HG03575 (cell line): Measurements from ENCODE around the gene EFCC1.

ENCODE experiments used
- ATAC-seq: cut with Tn5 transposase; IDR thresholded peaks from one replicate; pipeline ENCODE4 v1.9.1; 2021; ENCODE audit not compliant: unreplicated experiment, insufficient number of reproducible peaks, low FRiP score; ENCODE audit errors: extremely low read depth

The EFCC1 gene, protein sequence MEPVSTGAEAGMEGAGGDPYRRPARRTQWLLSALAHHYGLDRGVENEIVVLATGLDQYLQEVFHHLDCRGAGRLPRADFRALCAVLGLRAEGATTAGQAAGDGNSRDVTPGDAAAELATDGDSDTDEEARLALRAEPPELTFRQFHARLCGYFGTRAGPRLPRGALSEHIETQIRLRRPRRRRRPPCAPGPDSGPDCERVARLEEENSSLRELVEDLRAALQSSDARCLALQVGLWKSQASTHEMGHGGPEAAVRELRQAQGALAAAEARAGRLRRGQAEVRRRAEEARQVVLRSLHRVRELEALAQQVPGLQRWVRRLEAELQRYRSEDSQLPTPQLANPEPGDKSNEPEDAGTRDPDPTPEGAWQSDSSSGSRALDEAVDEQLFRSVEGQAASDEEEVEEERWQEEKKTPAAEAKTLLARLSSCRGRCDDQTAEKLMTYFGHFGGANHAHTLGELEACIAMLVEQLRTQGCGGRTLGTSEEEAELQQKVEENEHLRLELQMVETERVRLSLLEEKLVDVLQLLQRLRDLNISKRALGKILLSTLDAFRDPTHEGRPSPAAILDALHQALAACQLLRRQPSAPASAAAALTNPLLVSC

DNA sequence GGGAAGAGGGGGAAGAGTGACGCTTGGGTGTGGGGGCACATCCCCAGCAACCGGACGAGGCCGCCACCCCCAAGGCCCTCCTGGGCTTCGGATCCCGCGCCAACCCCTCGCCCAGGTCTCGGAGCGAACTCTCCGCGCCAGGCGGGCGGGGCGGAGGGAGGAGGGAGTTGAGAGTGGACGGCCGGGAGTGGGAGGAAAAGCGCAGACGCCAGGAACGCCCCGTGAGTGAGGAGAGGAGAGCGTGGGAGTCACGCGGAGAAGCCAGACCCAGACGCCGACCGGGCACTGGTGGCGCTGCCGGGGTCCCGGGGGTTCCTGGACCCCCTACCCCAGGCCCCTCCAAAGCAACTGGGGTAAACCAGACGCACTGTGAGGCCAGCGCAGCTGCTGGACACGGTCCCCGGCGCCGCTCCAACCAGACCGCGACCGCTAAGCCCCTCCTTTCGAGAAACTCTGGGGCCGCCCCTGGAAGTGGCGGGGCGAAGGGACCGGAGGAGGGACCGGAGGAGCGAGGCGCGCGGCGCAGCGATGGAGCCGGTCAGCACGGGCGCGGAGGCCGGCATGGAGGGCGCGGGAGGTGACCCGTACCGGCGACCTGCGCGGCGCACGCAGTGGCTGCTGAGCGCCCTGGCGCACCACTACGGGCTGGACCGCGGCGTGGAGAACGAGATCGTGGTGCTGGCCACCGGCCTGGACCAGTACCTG, at the start of gene EFCC1:
Gene EFCC1 (plus strand): TSS at position 204 of the 705 bp plus-strand sequence. CDS start 325 bp downstream, at position 529.
- ATAC-seq = no peak

DNA sequence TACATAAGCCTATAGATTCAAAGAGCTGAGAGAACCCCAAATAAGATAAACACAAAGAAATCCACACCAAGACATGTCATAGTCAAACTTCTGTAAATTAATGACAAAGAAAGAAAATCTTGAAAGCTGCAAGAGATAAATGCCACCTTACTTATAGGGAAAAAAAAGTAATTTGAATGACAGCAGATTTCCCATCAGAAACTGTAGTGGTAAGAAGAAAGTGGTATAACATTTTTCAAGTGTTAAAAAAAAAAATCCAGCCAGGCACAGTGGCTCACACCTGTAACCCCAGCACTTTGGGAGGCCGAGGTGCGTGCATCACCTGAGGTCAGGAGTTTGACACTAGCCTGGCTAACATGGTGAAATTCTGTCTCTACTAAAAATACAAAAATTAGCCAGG, 44.7 kb upstream of the EFCC1 start:
- ATAC-seq = no peak

DNA sequence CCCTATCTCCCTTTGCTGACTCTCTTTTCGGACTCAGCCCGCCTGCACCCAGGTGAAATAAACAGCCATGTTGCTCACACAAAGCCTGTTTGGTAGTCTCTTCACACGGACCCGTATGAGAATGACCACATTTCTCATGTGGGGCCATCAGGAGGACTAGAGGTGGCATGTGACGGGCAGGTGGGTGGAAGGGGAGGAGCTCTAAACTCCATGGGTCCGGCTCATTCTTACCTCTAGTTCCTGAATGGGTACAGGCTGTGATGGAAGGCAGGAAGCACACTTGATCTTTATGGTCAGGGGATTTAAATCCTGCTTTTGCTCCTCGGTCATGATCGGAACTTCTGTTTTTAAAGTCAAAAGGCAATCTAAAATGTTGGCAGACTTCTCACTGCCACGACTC, 35.8 kb upstream of the EFCC1 start:
- ATAC-seq = no peak

DNA sequence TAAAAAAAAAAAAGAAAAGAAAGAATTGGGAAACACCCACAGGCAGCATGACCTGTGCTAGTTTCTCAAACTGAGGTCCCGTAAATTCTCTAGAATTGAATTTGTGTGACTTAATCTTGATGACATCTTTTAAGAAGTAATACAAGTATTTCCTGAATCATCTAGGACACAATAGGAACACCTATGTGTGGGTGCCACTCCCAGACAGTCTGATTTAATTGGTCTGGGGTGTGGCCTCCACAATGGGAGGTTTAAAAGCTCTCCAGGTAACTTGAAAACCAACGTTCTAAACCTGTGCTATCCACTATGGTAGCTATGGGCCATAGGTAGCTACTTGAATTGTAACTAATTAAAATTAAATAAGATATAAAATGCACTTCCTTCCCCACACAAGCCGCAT, 35.3 kb upstream of the EFCC1 start:
- ATAC-seq = no peak

DNA sequence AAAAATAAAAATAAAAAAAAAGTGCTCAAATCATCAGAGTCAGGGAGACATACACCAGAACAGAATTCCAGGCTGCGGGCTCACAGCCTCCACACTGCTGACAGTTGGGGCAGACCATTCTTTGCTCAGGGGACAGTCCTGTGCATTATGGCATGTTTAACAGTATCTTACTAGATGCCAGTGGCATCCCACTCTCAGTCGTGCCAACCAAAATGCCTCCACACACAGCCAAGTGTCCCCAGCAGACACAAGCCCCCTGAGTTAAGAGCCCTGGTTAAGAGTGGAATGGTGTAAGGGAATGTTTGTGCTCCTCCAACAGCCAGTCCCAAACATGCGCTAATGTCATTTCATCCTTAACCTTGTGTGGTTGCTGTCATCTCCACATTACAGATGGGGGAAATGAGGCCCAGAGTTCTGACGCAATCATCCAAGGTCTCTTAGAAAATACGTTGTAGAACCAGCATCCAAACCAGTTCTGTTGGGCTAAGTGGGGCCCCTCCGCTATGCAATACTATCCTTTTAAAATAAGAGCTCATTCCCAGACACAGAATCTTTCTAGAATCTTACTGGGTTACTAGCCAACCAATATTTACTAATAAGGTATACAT, 33.3 kb upstream of the EFCC1 start:
- no peak for ATAC-seq

DNA sequence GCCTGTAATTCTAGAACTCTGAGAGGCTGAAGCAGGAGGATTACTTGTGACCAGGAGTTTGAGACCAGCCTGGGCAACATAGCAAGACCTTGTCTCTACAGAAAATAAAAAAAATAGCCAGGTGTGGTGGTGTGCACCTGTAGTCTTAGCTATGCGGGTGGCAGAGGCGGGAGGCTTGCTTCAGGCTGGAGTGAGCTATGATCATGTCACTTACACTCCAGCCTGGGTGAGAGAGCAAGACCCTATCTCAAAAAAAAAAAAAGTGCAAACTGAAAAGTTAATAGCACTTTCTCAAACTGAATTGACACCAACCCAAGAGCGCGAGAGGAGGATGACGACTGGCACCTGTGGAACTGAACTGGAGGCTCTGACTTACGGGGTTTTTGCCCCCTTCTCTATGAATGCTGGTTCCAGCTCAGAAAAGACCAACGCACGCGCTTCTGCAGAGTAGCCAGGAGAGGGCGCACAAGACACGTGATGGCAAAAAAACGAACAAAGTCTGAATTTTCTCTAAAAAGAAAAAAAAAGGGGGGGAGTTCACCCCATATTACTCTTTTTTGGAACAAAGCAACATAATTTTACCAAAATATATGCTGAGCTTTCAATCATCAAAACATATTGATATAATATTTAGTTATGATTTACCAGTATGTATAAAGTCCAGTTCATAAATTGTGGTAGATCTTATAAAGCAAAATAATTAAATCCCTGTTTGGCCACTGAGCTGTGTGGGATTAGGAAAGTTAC, 30.9 kb upstream of the EFCC1 start:
- ATAC-seq = no peak

DNA sequence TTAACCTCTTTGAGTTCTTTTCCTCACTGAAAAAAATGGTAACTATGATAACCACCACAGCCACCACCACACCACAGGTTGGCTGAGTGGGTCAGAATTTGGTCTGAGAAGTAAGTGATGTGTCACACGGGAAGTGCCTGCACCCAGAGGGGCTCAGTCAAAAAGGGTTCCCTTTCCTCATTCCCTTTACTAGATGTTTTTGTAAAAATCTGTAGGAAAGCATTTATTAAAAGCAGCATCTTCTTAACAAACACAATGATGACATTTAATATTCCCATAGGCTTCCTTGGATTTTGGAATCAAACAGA, 30.4 kb upstream of the EFCC1 start:
- ATAC-seq = no peak

DNA sequence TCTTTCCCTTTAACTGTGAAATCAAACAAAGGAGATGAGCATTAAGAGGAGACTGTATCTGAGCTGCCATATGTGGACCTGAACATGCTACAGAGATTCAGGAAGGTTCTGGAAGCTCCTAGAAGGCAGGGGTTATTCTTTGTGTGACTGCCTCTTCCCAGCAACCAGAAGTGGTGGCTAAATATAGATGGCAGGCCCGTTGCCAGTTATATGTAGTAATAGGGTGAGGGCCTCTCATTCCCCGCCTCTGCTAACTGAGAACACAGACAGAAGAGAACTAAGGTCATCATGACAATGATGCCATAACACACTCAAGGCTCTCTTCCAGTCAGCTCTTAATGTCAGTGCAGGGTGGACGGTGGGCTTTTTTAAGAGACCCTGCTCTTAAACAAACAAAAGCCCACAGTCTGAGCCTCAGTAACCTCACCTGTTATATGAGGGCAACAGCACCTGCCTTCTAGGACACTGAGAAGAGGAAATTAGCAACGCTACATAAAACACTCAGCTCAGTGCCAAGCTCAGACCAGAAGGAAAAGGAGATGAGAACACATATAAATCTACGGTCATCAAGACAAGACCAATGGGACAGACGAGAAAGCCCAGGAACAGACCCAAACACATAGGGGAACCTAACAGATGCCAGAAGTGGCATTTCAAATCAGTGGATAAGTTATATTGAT, 29.5 kb upstream of the EFCC1 start:
- ATAC-seq = no peak

DNA sequence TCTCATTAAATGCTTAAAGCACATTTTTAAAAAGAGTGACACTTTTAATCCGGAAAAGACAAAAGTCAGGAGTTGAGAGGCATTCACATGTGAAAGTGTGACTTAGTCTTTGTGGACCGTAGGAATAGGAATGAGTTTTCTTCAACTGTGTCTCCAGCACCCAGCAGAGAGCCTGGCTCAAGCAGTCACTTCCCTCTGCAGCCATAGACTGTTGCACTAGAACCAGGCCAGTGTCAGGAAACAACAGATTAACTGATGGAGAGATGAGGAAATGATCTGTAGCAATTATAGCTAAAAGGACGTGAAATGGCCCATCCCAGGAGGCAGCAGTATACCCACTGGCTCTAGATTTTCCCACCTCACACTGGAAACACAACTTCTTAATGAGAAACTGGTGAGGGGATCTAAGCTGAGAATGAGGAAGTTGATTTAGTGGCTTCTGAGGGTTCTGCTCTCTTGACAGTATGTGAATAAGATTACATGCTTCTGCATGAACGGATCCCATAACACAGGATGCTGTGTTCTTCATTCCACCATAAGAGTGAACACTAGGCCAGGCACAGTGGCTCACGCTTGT, 27.0 kb upstream of the EFCC1 start:
- ATAC-seq = no peak

DNA sequence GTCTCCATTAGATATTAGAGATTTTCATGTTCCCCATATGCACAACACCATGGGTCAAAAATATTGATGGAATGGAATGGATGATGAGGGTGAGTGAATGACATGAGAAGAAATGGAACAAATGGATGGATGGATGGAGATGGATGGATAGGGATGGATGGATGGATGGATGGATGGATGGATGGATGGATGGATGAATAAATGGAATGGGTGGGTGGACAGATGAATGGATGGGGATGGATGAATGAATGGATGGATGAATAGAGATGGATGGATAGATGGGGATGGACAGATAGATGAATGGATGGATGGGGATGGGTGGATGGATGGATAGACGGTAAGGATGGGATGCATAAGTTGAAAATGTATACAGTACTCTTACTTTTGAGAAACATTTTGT, 25.8 kb upstream of the EFCC1 start:
- no peak for ATAC-seq

DNA sequence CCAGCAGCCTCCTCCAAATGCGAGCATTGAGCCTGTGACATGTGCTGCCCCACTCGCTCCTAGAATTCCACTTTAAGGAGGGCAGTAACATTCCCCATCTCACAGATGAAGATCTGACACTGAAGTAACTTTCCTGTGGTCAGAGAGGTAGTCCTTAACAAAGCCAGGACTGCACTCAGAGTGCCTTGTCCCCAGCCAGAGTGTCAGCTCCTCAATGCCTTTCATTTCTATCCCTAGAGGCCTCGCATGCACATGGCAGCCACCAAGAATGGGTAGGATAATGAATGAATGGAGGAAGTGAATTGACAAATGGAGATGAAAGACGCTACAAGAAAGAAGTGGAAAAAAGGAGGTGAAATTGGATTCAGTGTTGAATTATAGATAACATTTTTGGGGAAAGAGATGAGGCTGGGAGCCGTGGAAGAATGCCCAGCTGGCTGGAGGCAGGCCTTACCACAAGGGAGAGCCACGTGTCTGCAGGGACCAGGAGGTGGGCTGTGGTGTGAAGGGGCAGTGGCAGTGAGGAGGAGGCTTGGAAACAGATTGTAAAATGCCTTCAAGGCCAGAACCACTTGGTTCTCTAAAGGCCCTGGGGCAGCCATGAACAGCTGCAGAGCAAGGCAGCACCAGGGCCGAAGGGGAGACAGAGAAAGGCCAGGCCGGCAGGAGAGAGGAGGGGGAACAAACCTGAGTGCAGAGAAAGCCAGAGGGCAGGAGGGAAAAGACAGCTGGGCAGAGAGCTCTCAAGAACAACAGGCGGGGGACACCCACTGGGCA, 17.6 kb upstream of the EFCC1 start:
- no peak for ATAC-seq

DNA sequence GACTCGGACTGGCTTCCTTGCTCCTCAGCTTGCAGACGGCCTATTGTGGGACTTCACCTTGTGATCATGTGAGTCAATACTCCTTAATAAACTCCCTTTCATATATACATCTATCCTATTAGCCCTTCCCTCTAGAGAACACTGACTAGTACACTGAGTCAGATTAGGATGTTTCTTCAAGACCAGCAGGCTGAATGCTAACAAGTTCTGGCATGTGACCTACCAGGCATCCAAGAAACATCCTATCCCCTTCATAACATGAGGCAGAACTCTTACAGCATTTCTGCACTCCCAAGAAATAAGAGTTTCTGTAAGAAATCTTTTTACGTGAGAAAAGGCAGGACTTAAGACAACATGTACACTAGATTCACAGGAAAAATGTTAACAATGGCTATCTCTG, 16.5 kb upstream of the EFCC1 start:
- ATAC-seq = no peak

DNA sequence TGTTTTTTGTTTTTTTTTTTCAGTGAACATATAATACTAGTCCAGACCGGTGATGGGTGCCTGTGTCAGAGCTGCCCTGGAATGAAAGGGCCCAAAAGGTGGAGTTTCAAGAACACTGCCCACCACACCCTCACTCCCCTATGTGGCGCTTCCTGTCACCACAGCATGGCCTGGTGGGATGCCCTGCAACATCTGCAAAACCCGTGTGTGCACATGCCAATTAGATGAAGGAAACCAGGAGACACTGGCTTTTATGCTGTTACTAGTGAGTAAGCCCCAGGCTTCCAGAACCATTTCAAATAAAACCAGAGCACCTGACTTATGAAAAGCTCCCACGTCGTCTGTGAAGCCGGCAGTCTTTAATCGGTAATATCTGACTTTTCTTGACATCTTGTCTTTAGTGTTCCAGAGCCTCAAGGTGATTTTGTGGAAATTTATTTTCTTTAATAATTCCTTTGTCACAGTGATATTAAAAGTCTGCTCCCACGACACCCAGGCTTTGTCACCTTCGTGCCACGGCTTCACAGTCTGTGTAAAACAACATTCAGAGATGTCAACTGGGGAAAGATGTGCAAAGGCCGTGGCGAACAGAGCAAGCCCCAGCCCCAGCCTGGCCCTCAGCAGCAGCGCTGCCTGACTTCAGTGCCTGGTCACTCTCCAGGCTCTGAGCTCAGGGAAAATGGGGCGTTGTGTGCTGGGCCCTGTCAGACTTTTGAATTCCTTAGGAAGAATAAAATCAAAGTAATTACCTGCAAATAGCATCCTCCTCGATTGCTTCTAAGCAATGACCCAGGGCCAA, 13.6 kb upstream of the EFCC1 start:
- no peak for ATAC-seq

DNA sequence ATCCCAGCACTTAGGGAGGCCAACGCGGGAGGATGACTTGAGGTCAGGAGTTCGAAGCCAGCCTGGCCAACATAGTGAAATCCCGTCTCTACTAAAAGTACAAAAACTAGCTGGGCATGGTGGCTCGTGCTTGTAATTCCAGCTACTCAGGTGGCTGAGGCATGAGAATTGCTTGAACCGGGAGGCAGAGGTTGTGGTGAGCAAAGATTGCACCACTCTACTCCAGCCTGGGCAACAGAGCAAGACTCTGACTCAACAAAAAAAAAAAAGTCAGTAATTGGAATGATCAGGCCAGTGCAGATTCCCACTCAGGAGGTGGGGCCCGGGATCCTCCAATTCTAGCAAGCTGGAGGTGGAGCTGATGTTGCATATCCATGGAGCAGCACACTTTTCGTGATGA, 12.8 kb upstream of the EFCC1 start:
- no peak for ATAC-seq

DNA sequence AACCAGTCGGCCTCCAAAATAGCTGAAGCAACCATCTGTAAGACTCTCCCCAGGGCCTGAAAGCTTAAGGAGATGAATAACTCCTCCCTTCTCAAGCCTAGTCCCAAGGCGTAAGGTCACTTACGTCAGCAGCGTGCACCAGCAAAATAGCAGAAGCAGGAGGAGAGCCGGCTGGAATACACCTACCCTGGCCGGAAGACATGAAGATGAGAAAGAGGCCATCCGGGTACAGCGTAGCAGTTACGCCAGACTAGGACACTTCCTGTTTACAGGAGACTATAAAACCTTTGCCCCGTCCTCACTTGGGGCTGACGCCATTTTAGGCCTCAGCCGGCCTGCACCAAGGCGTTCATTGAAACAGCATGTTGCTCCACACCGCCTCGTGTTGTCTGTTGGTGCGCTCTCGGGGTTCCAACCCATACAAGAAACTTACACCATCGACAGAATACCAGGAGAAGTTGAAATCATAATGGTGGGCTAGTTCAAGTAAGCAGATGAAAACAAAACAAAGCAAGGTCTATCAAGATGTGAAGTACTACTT, 9.7 kb upstream of the EFCC1 start:
- no peak for ATAC-seq

DNA sequence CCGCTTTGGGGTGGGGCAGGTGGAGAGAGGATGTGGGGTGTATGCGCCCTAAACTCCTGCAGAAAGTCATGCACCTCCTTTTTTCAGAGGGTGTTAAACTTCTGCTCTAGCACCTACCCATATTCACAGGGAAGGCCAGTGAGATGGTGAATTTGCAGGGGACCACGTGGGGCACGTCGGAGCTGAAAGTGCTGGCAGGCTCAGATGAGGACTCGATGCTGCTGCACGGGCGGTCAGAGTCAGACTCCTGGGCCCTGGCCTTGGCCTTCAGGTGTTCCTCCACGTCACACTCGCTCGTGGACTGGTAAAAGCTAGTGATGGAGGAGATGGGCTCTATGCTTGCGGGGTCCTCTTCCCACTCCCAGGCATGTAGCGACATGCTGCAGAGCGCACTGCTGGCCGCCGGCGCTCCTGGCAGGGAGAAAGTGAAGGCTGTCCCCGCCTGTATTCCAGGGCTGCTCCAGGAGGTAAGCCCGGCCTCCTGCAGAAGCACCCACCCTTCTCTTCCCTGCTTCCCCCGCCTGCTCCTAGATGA, 8.1 kb upstream of the EFCC1 start:
- no peak for ATAC-seq
